ENCODE measurements around the gene AFF3.

- TF ChIP-seq, protein P1, sequence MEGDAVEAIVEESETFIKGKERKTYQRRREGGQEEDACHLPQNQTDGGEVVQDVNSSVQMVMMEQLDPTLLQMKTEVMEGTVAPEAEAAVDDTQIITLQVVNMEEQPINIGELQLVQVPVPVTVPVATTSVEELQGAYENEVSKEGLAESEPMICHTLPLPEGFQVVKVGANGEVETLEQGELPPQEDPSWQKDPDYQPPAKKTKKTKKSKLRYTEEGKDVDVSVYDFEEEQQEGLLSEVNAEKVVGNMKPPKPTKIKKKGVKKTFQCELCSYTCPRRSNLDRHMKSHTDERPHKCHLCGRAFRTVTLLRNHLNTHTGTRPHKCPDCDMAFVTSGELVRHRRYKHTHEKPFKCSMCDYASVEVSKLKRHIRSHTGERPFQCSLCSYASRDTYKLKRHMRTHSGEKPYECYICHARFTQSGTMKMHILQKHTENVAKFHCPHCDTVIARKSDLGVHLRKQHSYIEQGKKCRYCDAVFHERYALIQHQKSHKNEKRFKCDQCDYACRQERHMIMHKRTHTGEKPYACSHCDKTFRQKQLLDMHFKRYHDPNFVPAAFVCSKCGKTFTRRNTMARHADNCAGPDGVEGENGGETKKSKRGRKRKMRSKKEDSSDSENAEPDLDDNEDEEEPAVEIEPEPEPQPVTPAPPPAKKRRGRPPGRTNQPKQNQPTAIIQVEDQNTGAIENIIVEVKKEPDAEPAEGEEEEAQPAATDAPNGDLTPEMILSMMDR (IDR thresholded peaks at IDR 0.05): no peak
- no peak for TF ChIP-seq POLR2A (IDR thresholded peaks at IDR 0.05)
Measured at GRCh38 chr2:100042562-100042961, 99.8 kb downstream of the AFF3 start.

Measured in uterus (tissue), 2 donors.